Uterus (tissue), 4 donors: ENCODE results near the gene DUSP28. TPM values are rescaled to one million over a fixed set of nuclear protein-coding genes. Genes with fewer than 3 reads are reported as not detected.

Experiments
- DNase-seq, 2 donors: peaks; one replicate each; pipeline ENCODE4 v3.0.0-alpha.2; 2019 to 2020
- H3K27ac ChIP-seq, 2 donors: fragments of 200-600 bp; sonication (generic); 1 replicate in 1 of 2; 2 replicates in 1 of 2; pipeline ENCODE4 v1.5.1; 2016 to 2018
- H3K27me3 ChIP-seq, 2 donors: fragments of 200-600 bp; sonication (generic); one replicate each; pipeline ENCODE4 v1.5.1; 2018 to 2019; ENCODE audit warnings: control low read depth in 1 of 2
- H3K36me3 ChIP-seq, 2 donors: fragments of 200-600 bp; sonication (generic); one replicate each; pipeline ENCODE4 v1.5.1; 2019; ENCODE audit warnings: control low read depth in 1 of 2
- H3K4me1 ChIP-seq, 2 donors: fragments of 200-600 bp; sonication (generic); one replicate each; pipeline ENCODE4 v1.5.1; 2018 to 2019; ENCODE audit warnings: control low read depth in 1 of 2
- H3K4me3 ChIP-seq, 2 donors: fragments of 200-600 bp; sonication (generic); 1 replicate in 1 of 2; 2 replicates in 1 of 2; pipeline ENCODE4 v1.5.1; 2018 to 2019; ENCODE audit warnings: mild to moderate bottlenecking in 1 of 2
- H3K9me3 ChIP-seq, 2 donors: fragments of 200-600 bp; sonication (generic); one replicate each; pipeline ENCODE4 v1.5.1; 2019; ENCODE audit warnings: control low read depth in 1 of 2
- POLR2A ChIP-seq, 2 donors: fragments of 450-650 bp; IDR thresholded peaks; one replicate each; pipeline ENCODE4 v1.6.1; 2016; ENCODE audit warnings: antibody characterized with exemption in 2 of 2, mild to moderate bottlenecking in 1 of 2, moderate library complexity in 1 of 2
- intact Hi-C: fragments of 100-400 bp; cut with DNase I; formaldehyde crosslinking; loops from one replicate; pipeline ENCODE4 v1.15.1; 2023; ENCODE audit warnings: low total_unique reads
- total RNA-seq, 4 donors: library from RNA; depleted of rRNA in 3 of 4; stranded (reverse); fragments of >200 nt in 3 of 4; gene quantifications; one replicate each; pipeline versions ENCODE4 v1.1.0 to v1.2.4, GENCODE V29; 2014 to 2023
- TF ChIP-seq, protein P1 (sequence below), 4 experiments: fragments of 200-600 bp in 2 of 4; fragments of 450-650 bp in 2 of 4; sonication (generic) in 2 of 4; IDR thresholded peaks; one replicate each; pipeline ENCODE4 v1.5.1; 2016 to 2019; ENCODE audit warnings: antibody characterized with exemption in 4 of 4, mild to moderate bottlenecking in 2 of 4, moderate library complexity in 1 of 4
- donor health status: DM: yes; HTN: yes; CAD: no.

Gene DUSP28
- total RNA-seq, 4 donors from 2014 or later: 0.26 to 3.7 (median 2.6) TPM

DNA sequence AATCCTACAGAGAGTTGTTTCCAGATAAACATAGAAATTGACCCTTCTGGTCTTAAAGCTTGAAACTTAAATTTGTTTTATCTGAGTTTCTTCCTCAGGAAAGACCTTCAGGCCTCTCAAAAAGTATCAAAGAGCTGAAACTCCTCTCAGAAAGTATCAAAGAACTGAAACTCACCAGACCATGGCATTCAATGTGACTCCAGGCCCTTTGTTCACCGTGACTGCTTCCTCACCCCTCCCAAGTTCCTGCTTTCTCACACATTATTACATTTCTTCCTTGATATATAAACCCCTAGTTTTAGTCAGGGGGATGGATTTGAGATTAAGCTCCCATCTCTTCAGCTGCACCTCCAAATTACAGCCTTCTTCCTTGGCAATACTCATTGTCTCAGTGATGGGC is 8.3 kb upstream of the DUSP28 start:
- Histone ChIP-seq H3K4me3 (no peak overlapping the region), H3K4me1 (no peaks in the 10 kb centered on the region), H3K27ac (no peak overlapping the region), H3K9me3 (no peaks in the 10 kb centered on the region), H3K27me3 (no peaks in the 10 kb centered on the region), H3K36me3 (no peaks in the 10 kb centered on the region)
- TF ChIP-seq, protein P1, sequence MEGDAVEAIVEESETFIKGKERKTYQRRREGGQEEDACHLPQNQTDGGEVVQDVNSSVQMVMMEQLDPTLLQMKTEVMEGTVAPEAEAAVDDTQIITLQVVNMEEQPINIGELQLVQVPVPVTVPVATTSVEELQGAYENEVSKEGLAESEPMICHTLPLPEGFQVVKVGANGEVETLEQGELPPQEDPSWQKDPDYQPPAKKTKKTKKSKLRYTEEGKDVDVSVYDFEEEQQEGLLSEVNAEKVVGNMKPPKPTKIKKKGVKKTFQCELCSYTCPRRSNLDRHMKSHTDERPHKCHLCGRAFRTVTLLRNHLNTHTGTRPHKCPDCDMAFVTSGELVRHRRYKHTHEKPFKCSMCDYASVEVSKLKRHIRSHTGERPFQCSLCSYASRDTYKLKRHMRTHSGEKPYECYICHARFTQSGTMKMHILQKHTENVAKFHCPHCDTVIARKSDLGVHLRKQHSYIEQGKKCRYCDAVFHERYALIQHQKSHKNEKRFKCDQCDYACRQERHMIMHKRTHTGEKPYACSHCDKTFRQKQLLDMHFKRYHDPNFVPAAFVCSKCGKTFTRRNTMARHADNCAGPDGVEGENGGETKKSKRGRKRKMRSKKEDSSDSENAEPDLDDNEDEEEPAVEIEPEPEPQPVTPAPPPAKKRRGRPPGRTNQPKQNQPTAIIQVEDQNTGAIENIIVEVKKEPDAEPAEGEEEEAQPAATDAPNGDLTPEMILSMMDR (IDR thresholded peaks at IDR 0.05): no peak
- no peak for TF ChIP-seq POLR2A (IDR thresholded peaks at IDR 0.05)
- no peak for DNase-seq
- intact Hi-C loops: no loop called here

DNA sequence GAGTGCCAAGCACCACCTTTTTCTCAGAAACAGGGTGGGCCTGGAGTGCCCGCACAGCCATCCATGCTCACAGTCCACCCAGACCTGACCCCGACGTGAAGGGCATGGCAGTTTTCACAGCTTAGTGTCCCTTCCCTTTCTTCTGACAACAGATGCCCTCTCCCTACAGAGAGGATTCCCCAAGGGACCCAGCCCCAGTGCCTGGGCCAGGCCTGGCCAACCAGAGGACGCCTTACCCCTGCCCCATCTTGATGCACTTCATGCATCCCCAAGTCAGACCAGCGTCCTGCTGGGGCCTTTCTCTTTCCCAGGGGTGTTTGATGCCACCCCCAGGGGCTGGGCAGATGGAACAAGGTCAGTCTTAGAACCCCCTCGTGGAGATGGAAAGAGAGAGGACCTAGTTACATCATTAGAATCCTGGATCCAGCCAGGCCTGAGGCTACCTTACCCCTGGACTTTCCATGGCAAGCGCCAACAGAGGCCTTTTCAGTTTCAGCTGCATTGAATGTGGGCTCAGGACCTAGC is 6.1 kb upstream of the DUSP28 start:
- Histone ChIP-seq H3K4me1 (peaks cover 0 to 11% of the 10 kb centered on the region in 2 donors), H3K36me3 (no peaks in the 10 kb centered on the region), H3K27ac (no peak overlapping the region), H3K27me3 (peaks cover 0 to 7% of the 10 kb centered on the region in 2 donors), H3K9me3 (no peaks in the 10 kb centered on the region), H3K4me3 (no peak overlapping the region)
- TF ChIP-seq, protein P1 (IDR thresholded peaks at IDR 0.05): no peak
- DNase-seq: no peak
- intact Hi-C loops: no loop called here

DNA sequence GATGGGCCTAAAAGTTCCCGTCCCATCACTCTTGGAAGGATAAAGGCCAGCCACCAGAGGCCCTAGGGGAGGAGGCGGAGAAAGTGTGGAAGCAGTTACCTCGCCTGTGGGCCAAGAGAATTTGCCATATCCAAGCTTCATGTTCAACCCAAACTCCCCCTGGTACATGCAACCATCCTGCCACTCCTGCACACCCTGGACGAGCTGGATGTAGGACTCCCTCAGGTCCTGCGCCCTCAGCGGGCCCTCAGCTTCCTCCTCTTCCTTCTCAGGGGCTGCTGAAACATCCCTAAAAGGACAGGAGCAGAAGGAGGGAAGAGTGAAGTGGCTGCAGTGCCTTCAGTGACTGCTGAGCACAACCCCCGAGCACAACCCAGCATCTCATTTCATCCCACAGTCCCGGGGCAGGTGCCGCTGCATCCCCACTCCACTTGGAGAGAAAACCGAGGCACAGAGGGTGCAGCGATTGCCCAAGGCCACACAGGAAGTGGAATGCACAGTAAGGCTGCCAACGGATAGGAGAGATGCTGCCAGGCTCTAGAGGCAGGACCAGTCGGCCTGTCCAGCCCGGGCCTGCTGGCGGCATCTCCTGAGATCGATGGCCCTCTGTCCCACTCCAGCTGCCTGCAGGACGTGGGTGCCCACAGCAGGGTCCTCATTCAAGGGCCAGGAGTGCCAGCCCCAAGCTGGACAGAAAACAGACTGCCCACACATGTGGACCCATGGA is 5.2 kb upstream of the DUSP28 start:
- Histone ChIP-seq H3K36me3 (no peaks in the 10 kb centered on the region), H3K9me3 (no peaks in the 10 kb centered on the region), H3K4me1 (peaks cover 0 to 16% of the 10 kb centered on the region in 2 donors), H3K4me3 (no peak overlapping the region), H3K27me3 (peaks cover 0 to 7% of the 10 kb centered on the region in 2 donors), H3K27ac (no peak overlapping the region)
- no peak for TF ChIP-seq POLR2A (IDR thresholded peaks at IDR 0.05)
- TF ChIP-seq, protein P1 (IDR thresholded peaks at IDR 0.05): no peak
- no peak for DNase-seq
- intact Hi-C loops: no loop called here

DNA sequence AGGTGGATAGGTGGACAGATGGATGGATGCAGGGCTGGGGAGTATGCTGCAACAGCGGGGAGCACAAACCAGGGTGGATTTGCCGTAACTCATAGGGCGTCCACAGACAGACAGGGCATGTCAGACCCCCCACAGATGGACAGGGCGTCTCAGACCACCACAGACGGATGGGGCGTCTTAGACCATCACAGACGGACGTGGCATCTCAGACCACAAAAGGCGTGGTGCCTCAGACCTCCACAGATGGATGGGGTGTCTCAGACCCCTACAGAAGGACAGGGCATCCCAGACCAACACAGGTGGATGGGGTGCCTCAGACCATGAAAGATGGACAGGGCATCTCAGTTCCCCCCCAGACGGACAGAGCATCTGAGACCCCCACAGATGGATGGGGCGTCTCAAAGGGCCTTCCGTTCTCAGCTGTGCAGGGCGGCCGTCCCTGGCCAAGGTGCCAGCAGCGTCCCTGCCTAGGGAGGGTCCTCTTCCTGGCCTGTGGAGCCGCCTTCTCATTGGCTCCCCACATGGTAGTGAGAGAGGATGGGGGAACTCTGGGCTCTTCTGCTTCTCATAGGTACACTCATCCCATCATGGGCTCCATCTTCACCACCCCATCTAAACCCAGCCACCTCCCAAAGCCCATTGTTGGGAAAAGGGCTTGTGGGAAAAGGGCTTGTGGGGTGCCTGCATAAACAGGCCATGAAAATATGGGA is 4.5 kb upstream of the DUSP28 start:
- no peaks in the 10 kb centered on the region for H3K9me3 ChIP-seq
- intact Hi-C loops: no loop called here
- TF ChIP-seq, protein P1 (IDR thresholded peaks at IDR 0.05): no peak
- TF ChIP-seq POLR2A (IDR thresholded peaks at IDR 0.05): no peak
- no peak for DNase-seq
- no peak overlapping the region for H3K4me3 ChIP-seq
- peaks cover 0 to 16% of the 10 kb centered on the region in 2 donors for H3K4me1 ChIP-seq
- no peak overlapping the region for H3K27ac ChIP-seq
- peaks cover 0 to 7% of the 10 kb centered on the region in 2 donors for H3K27me3 ChIP-seq
- no peaks in the 10 kb centered on the region for H3K36me3 ChIP-seq

DNA sequence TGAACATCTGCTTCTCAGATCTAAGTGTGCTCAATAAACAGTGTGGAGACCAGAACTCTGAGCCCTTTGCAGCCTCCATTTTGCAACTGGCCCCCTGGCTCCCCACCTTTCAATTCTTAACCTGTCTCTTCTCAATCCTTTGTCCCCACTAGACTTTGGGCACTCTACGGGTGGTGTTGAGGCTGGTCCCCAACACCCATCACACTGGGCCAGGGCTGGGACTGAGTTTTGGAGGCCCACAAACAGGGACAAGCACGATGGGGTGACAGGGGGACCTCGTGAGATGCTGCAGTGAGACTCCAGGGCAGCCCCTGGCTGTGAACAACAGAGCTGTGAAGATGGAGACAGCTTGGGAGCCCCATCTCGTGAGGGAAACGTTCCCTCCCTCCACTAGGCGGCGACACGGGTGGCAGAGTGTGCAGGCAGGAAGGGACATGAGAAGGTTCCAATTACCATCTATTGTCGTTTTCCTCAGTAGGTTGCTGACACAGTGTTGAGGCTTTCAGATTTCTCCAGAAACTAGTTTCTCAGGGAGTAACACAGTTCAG is 3.5 kb upstream of the DUSP28 start:
- intact Hi-C loops: no loop called here
- H3K27me3 ChIP-seq: peaks cover 0 to 7% of the 10 kb centered on the region in 2 donors
- TF ChIP-seq POLR2A (IDR thresholded peaks at IDR 0.05): no peak
- TF ChIP-seq, protein P1 (IDR thresholded peaks at IDR 0.05): peak in 2 of 4 experiments; percentile 15 to 25
- peak in 1 of 2 donors; percentile 17 for DNase-seq
- peaks cover 0 to 16% of the 10 kb centered on the region in 2 donors for H3K4me1 ChIP-seq
- no peaks in the 10 kb centered on the region for H3K36me3 ChIP-seq
- no peak overlapping the region for H3K4me3 ChIP-seq
- no peaks in the 10 kb centered on the region for H3K9me3 ChIP-seq
- H3K27ac ChIP-seq: no peak overlapping the region
